Endothelial cell of umbilical vein (primary cell): ENCODE measurements around the gene FBXW4. TPM values are rescaled to one million over a fixed set of nuclear protein-coding genes. Genes with fewer than 3 reads are reported as not detected.

ENCODE experiments used
- BruUV-seq: library from RNA; stranded (reverse); fragments of 400-500 nt; replicated peaks from 2 replicates; lab custom pipeline; 2021; lab: Mats Ljungman, UMichigan
- CTCF ChIA-PET: fragments of 300-600, 350-600 bp; sonication (Branson Sonifier 250); formaldehyde crosslinking; loops from one replicate; lab custom pipeline; 2021; ENCODE audit warnings: antibody characterized with exemption, inconsistent platforms; lab: Charles Lee
- POLR2A ChIA-PET: fragments of 300-600, 350-600 bp; sonication (Branson Sonifier 250); formaldehyde crosslinking; loops from one replicate; lab custom pipeline; 2021; ENCODE audit warnings: antibody characterized with exemption, inconsistent platforms; lab: Charles Lee
- DNase-seq: peaks from one replicate; pipeline ENCODE4 v3.0.0-alpha.2; 2011; ENCODE audit warnings: low read depth, low spot score
- FAIRE-seq: peaks from 2 replicates; lab custom pipeline; 2011; peaks lifted over from hg19 to GRCh38; lab: Jason Lieb, UNC
- H2AFZ ChIP-seq: 2 replicates; pipeline ENCODE4 v1.6.0; 2012; ENCODE audit warnings: low read depth, low read length, control low read depth, inconsistent platforms
- H3K27ac ChIP-seq: 2 replicates; pipeline ENCODE4 v1.5.1; 2011; ENCODE audit warnings: low read depth, mild to moderate bottlenecking, control low read depth, low read length, moderate library complexity; ENCODE audit not compliant: insufficient read depth
- H3K27me3 ChIP-seq, 2 experiments: 2 replicates each; pipeline versions ENCODE4 v1.6.0 to v1.6.1; 2011; ENCODE audit warnings: low read length in 2 of 2, mixed read lengths in 1 of 2; ENCODE audit not compliant: control insufficient read depth in 2 of 2, insufficient read depth in 2 of 2
- H3K36me3 ChIP-seq, 2 experiments: 2 replicates in 1 of 2; 3 replicates in 1 of 2; pipeline ENCODE4 v1.5.1; 2011; ENCODE audit warnings: low read length in 2 of 2, mild to moderate bottlenecking in 1 of 2, moderate library complexity in 1 of 2; ENCODE audit not compliant: control insufficient read depth in 2 of 2, insufficient read depth in 2 of 2; ENCODE audit errors: extremely low read depth in 1 of 2
- H3K4me1 ChIP-seq: 3 replicates; pipeline ENCODE4 v1.5.1; 2011; ENCODE audit warnings: mild to moderate bottlenecking, low read length; ENCODE audit not compliant: control insufficient read depth, insufficient read depth; ENCODE audit errors: extremely low read depth
- H3K4me2 ChIP-seq: 2 replicates; pipeline ENCODE4 v1.6.1; 2011; ENCODE audit warnings: low read length, control low read depth, mixed read lengths; ENCODE audit not compliant: insufficient read depth
- H3K4me3 ChIP-seq, 3 experiments: fragments of 200-600 bp in 1 of 3; sonication (generic), shearing (Covaris generic) in 1 of 3; replicated peaks in 1 of 3; 2 replicates each; pipeline ENCODE4 v1.5.1; 2011 to 2016; ENCODE audit warnings: control low read depth in 3 of 3, low read length in 3 of 3, mild to moderate bottlenecking in 2 of 3, inconsistent platforms in 1 of 3, low read depth in 1 of 3, moderate library complexity in 1 of 3; ENCODE audit not compliant: insufficient read depth in 1 of 3
- H3K79me2 ChIP-seq: 2 replicates; pipeline ENCODE4 v1.6.0; 2012; ENCODE audit warnings: low read length, inconsistent platforms; ENCODE audit not compliant: control insufficient read depth, insufficient read depth
- H3K9ac ChIP-seq: replicated peaks from 2 replicates; pipeline ENCODE3; 2011; ENCODE audit warnings: low read length, control low read depth; ENCODE audit not compliant: insufficient read depth; ENCODE audit errors: extremely low read depth
- H3K9me1 ChIP-seq: replicated peaks from 3 replicates; pipeline ENCODE4 v1.6.0; 2011; ENCODE audit warnings: mild to moderate bottlenecking, low read length; ENCODE audit not compliant: control insufficient read depth, insufficient read depth; ENCODE audit errors: extremely low read depth
- H3K9me3 ChIP-seq: replicated peaks from 2 replicates; pipeline ENCODE4 v1.5.1; 2012; ENCODE audit warnings: low read length, inconsistent platforms; ENCODE audit not compliant: control insufficient read depth, insufficient read depth
- H4K20me1 ChIP-seq: replicated peaks from 2 replicates; pipeline ENCODE3; 2011; ENCODE audit warnings: mild to moderate bottlenecking, low read length; ENCODE audit not compliant: control insufficient read depth, insufficient read depth; ENCODE audit errors: extremely low read depth
- EZH2 ChIP-seq: IDR thresholded peaks from 2 replicates; pipeline ENCODE4 v1.6.1; 2012; ENCODE audit warnings: borderline replicate concordance, low read depth, mild to moderate bottlenecking, moderate library complexity, low read length, inconsistent platforms; ENCODE audit not compliant: severe bottlenecking
- FOS ChIP-seq: IDR thresholded peaks from 2 replicates; pipeline ENCODE4 v1.6.1; 2011; ENCODE audit warnings: mild to moderate bottlenecking, low read length, moderate library complexity, borderline replicate concordance; ENCODE audit not compliant: insufficient read depth
- GATA2 ChIP-seq: IDR thresholded peaks from 2 replicates; pipeline ENCODE4 v1.7.0; 2011; ENCODE audit warnings: low read depth, mild to moderate bottlenecking, moderate library complexity, mixed read lengths, low read length; ENCODE audit not compliant: insufficient read length, insufficient read depth
- JUN ChIP-seq: IDR thresholded peaks from 2 replicates; pipeline ENCODE4 v1.6.1; 2011; ENCODE audit warnings: borderline replicate concordance, low read depth; ENCODE audit not compliant: insufficient read length, insufficient read depth
- MYC ChIP-seq: IDR thresholded peaks from one replicate; pipeline ENCODE4 v1.6.1; 2011; ENCODE audit warnings: mild to moderate bottlenecking, low read depth, low read length
- POLR2A ChIP-seq: IDR thresholded peaks from 2 replicates; pipeline ENCODE4 v1.6.1; 2012; ENCODE audit warnings: low read depth, mild to moderate bottlenecking, control low read depth, low read length
- POLR2AphosphoS5 ChIP-seq: IDR thresholded peaks from 2 replicates; pipeline ENCODE4 v1.6.1; 2012; ENCODE audit warnings: low read depth, mild to moderate bottlenecking, control low read depth, low read length, moderate library complexity; ENCODE audit not compliant: insufficient read depth
- dilution Hi-C: fragments of 300-500 bp; cut with MboI; formaldehyde crosslinking; loops from one replicate; pipeline ENCODE4 v1.15.0; 2019; ENCODE audit warnings: low sequenced_read_pairs; ENCODE audit not compliant: extremely low pct_ligation_motif_present
- intact Hi-C: fragments of 100-400 bp; cut with micrococcal nuclease; formaldehyde crosslinking; loops from one replicate; pipeline ENCODE4 v1.10.0; 2022
- polyA plus RNA-seq, 4 experiments: library from polyadenylated mRNA; depleted of rRNA in 3 of 4; stranded (reverse) in 3 of 4; unstranded in 1 of 4; fragments of >200 nt; gene quantifications; 2 replicates each; pipeline versions ENCODE4 v1.2.1 to v1.2.3, GENCODE V29; 2011 to 2012; ENCODE audit warnings: missing spikeins in 1 of 4
- total RNA-seq: library from RNA; stranded (reverse); gene quantifications from 2 replicates; pipeline ENCODE4 v1.2.3, GENCODE V29; 2021
- TF ChIP-seq, protein P1 (sequence below): IDR thresholded peaks from 2 replicates; pipeline ENCODE4 v1.6.1; 2011; ENCODE audit not compliant: insufficient read depth, insufficient read length
- TF ChIP-seq, protein P2 (sequence below), 2 donors: IDR thresholded peaks; 1 replicate in 1 of 2; 2 replicates in 1 of 2; pipeline ENCODE4 v1.5.1; 2011; ENCODE audit warnings: low read length in 2 of 2, mild to moderate bottlenecking in 2 of 2, moderate library complexity in 2 of 2, control low read depth in 1 of 2, inconsistent platforms in 1 of 2, low read depth in 1 of 2; ENCODE audit not compliant: insufficient read depth in 1 of 2; ENCODE audit errors: extremely low read depth in 1 of 2

FBXW4 gene
- total and polyA plus RNA-seq, 2 donors (not counting 3 experiments of a cell fraction or from before 2014, with no cell fraction given) = 20.8 to 21.1 TPM

DNA sequence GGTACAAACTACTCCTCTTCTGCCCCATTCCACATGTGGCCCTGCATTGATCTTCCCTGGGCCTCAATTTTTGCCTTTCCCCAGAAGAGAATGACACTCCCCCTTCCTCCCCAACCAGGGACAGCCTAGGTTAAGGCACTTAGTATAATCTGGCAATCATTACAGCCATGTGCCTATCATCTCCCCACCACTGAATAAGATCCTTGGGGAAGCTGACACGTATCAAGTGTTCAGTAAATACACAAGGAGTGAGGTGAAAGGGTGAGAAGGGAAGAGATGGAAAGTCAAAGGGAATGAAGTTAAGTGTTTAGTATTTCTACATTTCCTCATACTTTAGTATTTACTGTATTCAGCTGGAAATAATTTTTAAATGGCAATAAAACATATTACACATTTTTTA lies 31.9 kb downstream of the FBXW4 start:
- dilution Hi-C loops = no loop called here
- H3K9me3 ChIP-seq = no peaks in the 10 kb centered on the region
- no TSS peak for BruUV-seq
- DNase-seq (no peak), FAIRE-seq (no peak)
- H3K4me1 ChIP-seq = no peaks in the 10 kb centered on the region
- H3K4me3 ChIP-seq = no peak overlapping the region
- H3K4me2 ChIP-seq = no peak overlapping the region
- H2AFZ ChIP-seq = no peak overlapping the region
- H3K9me1 ChIP-seq = no peaks in the 10 kb centered on the region
- no peaks in the 10 kb centered on the region for H3K79me2 ChIP-seq
- intact Hi-C loops = no loop called here
- no peak overlapping the region for H3K27ac ChIP-seq
- H3K9ac ChIP-seq = no peak overlapping the region
- no peaks in the 10 kb centered on the region for H3K27me3 ChIP-seq
- CTCF ChIA-PET = no interaction called here
- POLR2A ChIA-PET = no interaction called here
- peaks cover 0 to 28% of the 10 kb centered on the region in 2 experiments for H3K36me3 ChIP-seq
- TF ChIP-seq, protein P1, sequence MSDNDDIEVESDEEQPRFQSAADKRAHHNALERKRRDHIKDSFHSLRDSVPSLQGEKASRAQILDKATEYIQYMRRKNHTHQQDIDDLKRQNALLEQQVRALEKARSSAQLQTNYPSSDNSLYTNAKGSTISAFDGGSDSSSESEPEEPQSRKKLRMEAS = no peak
- TF ChIP-seq GATA2 (no peak), FOS (no peak), JUN (no peak), POLR2A (no peak)
- no peaks in the 10 kb centered on the region for H4K20me1 ChIP-seq

DNA sequence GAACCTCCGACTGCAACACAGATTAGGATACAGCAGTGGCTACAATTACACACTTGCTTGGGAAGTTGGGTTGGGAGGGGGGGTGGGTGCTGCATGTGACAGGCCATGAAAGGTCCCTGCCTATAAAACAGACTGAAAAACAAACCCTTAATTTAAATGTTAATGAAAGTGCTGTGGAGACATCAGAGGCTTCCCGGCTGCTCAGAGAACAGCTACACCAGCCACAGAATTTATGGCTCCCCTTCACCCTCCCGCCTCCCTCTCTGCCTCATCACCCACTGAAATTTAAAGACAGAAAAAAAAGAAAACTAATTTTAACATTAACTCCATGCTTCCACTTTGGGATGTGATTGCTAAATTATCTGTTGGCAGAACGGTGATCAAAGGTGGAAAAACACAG lies 34.7 kb downstream of the FBXW4 start:
- H3K9ac ChIP-seq = no peak overlapping the region
- no peaks in the 10 kb centered on the region for H3K27me3 ChIP-seq
- peaks cover 5 to 24% of the 10 kb centered on the region in 2 experiments for H3K36me3 ChIP-seq
- CTCF ChIA-PET = interaction anchor here (1.0 kb wide), 1 partner anchor 8 kb away, joined by 3 read pairs; no protein-coding TSS in a partner anchor
- H3K79me2 ChIP-seq = no peaks in the 10 kb centered on the region
- no TSS peak for BruUV-seq
- POLR2A ChIA-PET = no interaction called here
- no peaks in the 10 kb centered on the region for H4K20me1 ChIP-seq
- H3K4me3 ChIP-seq = no peak overlapping the region
- H2AFZ ChIP-seq = no peak overlapping the region
- intact Hi-C loops = no loop called here
- no peaks in the 10 kb centered on the region for H3K4me1 ChIP-seq
- TF ChIP-seq MYC (no peak), JUN (no peak), GATA2 (no peak), POLR2A (no peak), FOS (no peak), POLR2AphosphoS5 (no peak), EZH2 (no peak)
- TF ChIP-seq, protein P1 = no peak
- TF ChIP-seq, protein P2, sequence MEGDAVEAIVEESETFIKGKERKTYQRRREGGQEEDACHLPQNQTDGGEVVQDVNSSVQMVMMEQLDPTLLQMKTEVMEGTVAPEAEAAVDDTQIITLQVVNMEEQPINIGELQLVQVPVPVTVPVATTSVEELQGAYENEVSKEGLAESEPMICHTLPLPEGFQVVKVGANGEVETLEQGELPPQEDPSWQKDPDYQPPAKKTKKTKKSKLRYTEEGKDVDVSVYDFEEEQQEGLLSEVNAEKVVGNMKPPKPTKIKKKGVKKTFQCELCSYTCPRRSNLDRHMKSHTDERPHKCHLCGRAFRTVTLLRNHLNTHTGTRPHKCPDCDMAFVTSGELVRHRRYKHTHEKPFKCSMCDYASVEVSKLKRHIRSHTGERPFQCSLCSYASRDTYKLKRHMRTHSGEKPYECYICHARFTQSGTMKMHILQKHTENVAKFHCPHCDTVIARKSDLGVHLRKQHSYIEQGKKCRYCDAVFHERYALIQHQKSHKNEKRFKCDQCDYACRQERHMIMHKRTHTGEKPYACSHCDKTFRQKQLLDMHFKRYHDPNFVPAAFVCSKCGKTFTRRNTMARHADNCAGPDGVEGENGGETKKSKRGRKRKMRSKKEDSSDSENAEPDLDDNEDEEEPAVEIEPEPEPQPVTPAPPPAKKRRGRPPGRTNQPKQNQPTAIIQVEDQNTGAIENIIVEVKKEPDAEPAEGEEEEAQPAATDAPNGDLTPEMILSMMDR (IDR thresholded peaks at IDR 0.05; ENCODE audit: extremely low read depth in 1 of 2, insufficient read depth in 1 of 2, low read depth in 1 of 2, low read length in 2 of 2) = no peak
- H3K9me1 ChIP-seq = no peaks in the 10 kb centered on the region
- no peak overlapping the region for H3K4me2 ChIP-seq
- H3K9me3 ChIP-seq = no peaks in the 10 kb centered on the region
- DNase-seq (no peak), FAIRE-seq (no peak)
- dilution Hi-C loops = no loop called here
- no peak overlapping the region for H3K27ac ChIP-seq
